PC-3 (cell line): ENCODE results near the gene APOE. TPM values are rescaled to one million over a fixed set of nuclear protein-coding genes. Genes with fewer than 3 reads are reported as not detected.

Source experiments
- ATAC-seq: fragments of 200-7000 bp; cut with Tn5 transposase; 2 replicates; pipeline ENCODE4 v1.9.1; 2020; ENCODE audit warnings: mild to moderate bottlenecking, moderate library complexity
- BruUV-seq: library from RNA; stranded (reverse); fragments of 400-500 nt; replicated peaks from 2 replicates; lab custom pipeline; 2021; lab: Mats Ljungman, UMichigan
- CTCF ChIA-PET: fragments of 300-600 bp; sonication (Branson Sonifier 250); formaldehyde crosslinking; loops from one replicate; lab custom pipeline; 2022; ENCODE audit warnings: antibody characterized with exemption; lab: Charles Lee
- POLR2A ChIA-PET: fragments of 300-600 bp; sonication (Branson Sonifier 250); formaldehyde crosslinking; loops from one replicate; lab custom pipeline; 2022; ENCODE audit warnings: antibody characterized with exemption; ENCODE audit not compliant: unreplicated experiment; lab: Charles Lee
- DNase-seq: peaks from one replicate; pipeline ENCODE4 v3.0.0-alpha.2; 2015
- H2AFZ ChIP-seq: fragments of 300-600 bp; sonication (generic); 2 replicates; pipeline ENCODE4 v1.6.0; 2016; ENCODE audit warnings: antibody characterized with exemption, low read length
- H3F3A ChIP-seq: fragments of 300-600 bp; sonication (generic); one replicate; pipeline ENCODE4 v1.6.0; 2017; ENCODE audit warnings: antibody characterized with exemption, low read length, control low read depth, mild to moderate bottlenecking; ENCODE audit not compliant: unreplicated experiment
- H3K27ac ChIP-seq: fragments of 300-600 bp; sonication (generic); 2 replicates; pipeline ENCODE4 v1.5.1; 2016; ENCODE audit warnings: mild to moderate bottlenecking, low read length
- H3K27me3 ChIP-seq: fragments of 300-600 bp; sonication (generic); 2 replicates; pipeline ENCODE4 v1.6.1; 2016; ENCODE audit warnings: low read length, mixed read lengths
- H3K36me3 ChIP-seq: fragments of 300-600 bp; sonication (generic); 2 replicates; pipeline ENCODE4 v1.6.1; 2016; ENCODE audit warnings: low read depth, mixed run types, low read length, mixed read lengths
- H3K4me1 ChIP-seq: fragments of 300-600 bp; sonication (generic); 2 replicates; pipeline ENCODE4 v1.5.1; 2016; ENCODE audit warnings: low read length; ENCODE audit not compliant: insufficient read depth
- H3K4me2 ChIP-seq: fragments of 300-600 bp; sonication (generic); 2 replicates; pipeline ENCODE4 v1.6.0; 2016; ENCODE audit warnings: low read length
- H3K4me3 ChIP-seq: fragments of 300-600 bp; sonication (generic); 2 replicates; pipeline ENCODE4 v1.5.1; 2016; ENCODE audit warnings: mild to moderate bottlenecking, low read length, mixed read lengths
- H3K79me2 ChIP-seq: fragments of 300-600 bp; sonication (generic); 2 replicates; pipeline ENCODE4 v1.6.1; 2017; ENCODE audit warnings: low read length, mixed read lengths
- H3K9ac ChIP-seq: fragments of 300-600 bp; sonication (generic); 2 replicates; pipeline ENCODE4 v1.6.0; 2016; ENCODE audit warnings: mild to moderate bottlenecking, low read length
- H3K9me2 ChIP-seq: fragments of 300-600 bp; sonication (generic); replicated peaks from 2 replicates; pipeline ENCODE4 v1.6.1; 2016; ENCODE audit warnings: mixed run types, low read length, mixed read lengths
- H3K9me3 ChIP-seq: fragments of 300-600 bp; sonication (generic); 2 replicates; pipeline ENCODE4 v1.6.1; 2016; ENCODE audit warnings: low read length, mixed read lengths
- H4K20me1 ChIP-seq: fragments of 300-600 bp; sonication (generic); 2 replicates; pipeline ENCODE4 v1.6.1; 2016; ENCODE audit warnings: low read length, mixed read lengths
- CTCF ChIP-seq: fragments of 300-600 bp; sonication (generic); conservative IDR thresholded peaks from 2 replicates; pipeline ENCODE4 v1.5.1; 2017; ENCODE audit warnings: antibody characterized with exemption, low read depth, mild to moderate bottlenecking, low read length
- EZH2 ChIP-seq: fragments of 300-600 bp; sonication (generic); IDR thresholded peaks from one replicate; pipeline ENCODE4 v1.6.1; 2017; ENCODE audit warnings: antibody characterized with exemption, mild to moderate bottlenecking, low read length; ENCODE audit not compliant: unreplicated experiment
- EZH2phosphoT487 ChIP-seq: fragments of 300-600 bp; sonication (generic); IDR thresholded peaks from 2 replicates; pipeline ENCODE4 v1.6.1; 2018; ENCODE audit warnings: mild to moderate bottlenecking, antibody characterized with exemption, low read length, borderline replicate concordance
- intact Hi-C: fragments of 100-400 bp; cut with micrococcal nuclease; formaldehyde crosslinking; loops from 2 replicates; pipeline ENCODE4 v1.9.0; 2023
- total RNA-seq: library from RNA; depleted of rRNA; stranded (reverse); fragments of >200 nt; gene quantifications from 2 replicates; pipeline ENCODE4 v1.2.3, GENCODE V29; 2014

The APOE gene
- total RNA-seq, 1 experiment from 2014 or later = 3.6 TPM

- TF ChIP-seq EZH2 (no peak), EZH2phosphoT487 (no peak), CTCF (no peak)
- BruUV-seq = no TSS peak
- H2AFZ ChIP-seq = no peak overlapping the region
- peaks cover 43% of the 10 kb centered on the region for H3K79me2 ChIP-seq
- peaks cover 6% of the 10 kb centered on the region; the same call in 1 of the 2 replicates for H4K20me1 ChIP-seq
- no peaks in the 10 kb centered on the region for H3K9me3 ChIP-seq
- H3K9me2 ChIP-seq = no peaks in the 10 kb centered on the region
- H3F3A ChIP-seq = no peaks in the 10 kb centered on the region
- H3K9ac ChIP-seq = no peak overlapping the region
- peaks cover 23% of the 10 kb centered on the region for H3K36me3 ChIP-seq
- H3K4me3 ChIP-seq = no peak overlapping the region
- ChIA-PET POLR2A (no interaction called here), CTCF (no interaction called here)
- ATAC-seq = no peak
- H3K27me3 ChIP-seq = no peaks in the 10 kb centered on the region
- intact Hi-C loops = loop anchor here (5.0 kb wide), 1 partner anchor 48 kb away; the partner anchor contains the start of gene NECTIN2
- H3K4me2 ChIP-seq = no peak overlapping the region
- peaks cover 12% of the 10 kb centered on the region for H3K4me1 ChIP-seq
- H3K27ac ChIP-seq = no peak overlapping the region
- DNase-seq = no peak
These were observed 10.7 kb upstream of the APOE start for GRCh38 chr19:44894946-44895345.

- ATAC-seq = no peak
- Histone ChIP-seq H3K4me1 (peaks cover 2% of the 10 kb centered on the region; the same call in 1 of the 2 replicates), H3K79me2 (peaks cover 26% of the 10 kb centered on the region), H3K27ac (no peak overlapping the region), H3K4me2 (no peak overlapping the region), H2AFZ (no peak overlapping the region), H3K9ac (no peak overlapping the region), H3K9me3 (no peaks in the 10 kb centered on the region), H3K4me3 (no peak overlapping the region), H4K20me1 (no peaks in the 10 kb centered on the region), H3K27me3 (no peaks in the 10 kb centered on the region), H3K36me3 (peaks cover 17% of the 10 kb centered on the region), H3F3A (no peaks in the 10 kb centered on the region), H3K9me2 (no peaks in the 10 kb centered on the region)
- no peak for DNase-seq
- CTCF ChIA-PET = no interaction called here
- TF ChIP-seq EZH2 (no peak), CTCF (no peak), EZH2phosphoT487 (no peak)
- POLR2A ChIA-PET = no interaction called here
- no TSS peak for BruUV-seq
- intact Hi-C loops = no loop called here
These were observed 7.8 kb upstream of the APOE start for GRCh38 chr19:44897835-44898234.

DNA sequence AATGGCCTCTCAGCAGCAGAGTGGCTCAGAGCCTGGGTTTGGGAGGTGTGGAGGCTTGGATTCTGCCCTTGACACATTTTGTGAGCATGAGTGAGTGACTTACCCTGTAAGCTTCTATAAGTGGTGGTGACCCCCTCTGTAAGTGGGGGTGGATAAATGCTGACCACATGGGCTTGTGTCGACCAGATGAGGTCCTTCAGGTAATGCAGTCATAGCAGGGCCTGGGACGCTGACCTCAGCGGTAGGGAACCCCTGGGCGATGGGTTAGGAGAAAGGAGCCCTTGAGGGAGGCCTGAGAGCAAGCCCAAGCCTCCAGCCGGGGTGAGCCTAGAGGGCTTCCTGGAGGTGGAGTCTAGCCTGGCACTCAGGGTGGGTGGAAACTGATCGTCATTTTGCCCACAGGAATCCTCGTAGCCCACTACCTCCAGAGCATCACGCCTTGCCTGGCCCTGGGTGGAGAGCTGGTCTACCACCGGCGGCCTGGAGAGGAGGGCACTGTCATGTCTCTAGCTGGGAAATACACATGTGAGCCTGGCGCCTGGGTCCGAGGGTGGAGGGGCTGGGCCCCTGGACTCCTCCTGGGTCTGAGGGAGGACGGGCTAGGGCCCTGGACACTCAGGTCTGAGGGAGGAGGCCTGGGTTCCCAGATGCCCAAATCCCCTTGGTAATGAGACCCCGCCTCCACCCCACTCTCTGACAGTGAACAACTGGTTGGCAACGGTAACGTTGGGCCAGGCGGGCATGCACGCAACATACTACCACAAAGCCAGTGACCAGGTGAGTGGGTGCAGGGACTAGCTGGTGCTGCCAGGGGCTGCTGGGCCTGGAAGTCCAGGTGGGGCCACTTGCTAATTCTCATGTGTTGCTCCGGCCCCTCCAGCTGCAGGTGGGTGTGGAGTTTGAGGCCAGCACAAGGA lies 5.0 kb upstream of the APOE start:
- no peaks in the 10 kb centered on the region for H3K27me3 ChIP-seq
- no peak overlapping the region for H3K4me3 ChIP-seq
- intact Hi-C loops = no loop called here
- H3K4me2 ChIP-seq = no peak overlapping the region
- no peaks in the 10 kb centered on the region for H3K9me2 ChIP-seq
- H3F3A ChIP-seq = no peaks in the 10 kb centered on the region
- 0 out of 2 replicates have a peak, but pooled peaks cover 6% of the 10 kb centered on the region for H3K79me2 ChIP-seq
- no peaks in the 10 kb centered on the region for H4K20me1 ChIP-seq
- TF ChIP-seq EZH2phosphoT487 (no peak), CTCF (no peak), EZH2 (no peak)
- no peak for DNase-seq
- POLR2A ChIA-PET = no interaction called here
- CTCF ChIA-PET = no interaction called here
- H3K27ac ChIP-seq = no peak overlapping the region
- H3K4me1 ChIP-seq = no peaks in the 10 kb centered on the region
- H3K9ac ChIP-seq = no peak overlapping the region
- H3K36me3 ChIP-seq = no peaks in the 10 kb centered on the region; the same call in 1 of the 2 replicates
- ATAC-seq = no peak
- H3K9me3 ChIP-seq = no peaks in the 10 kb centered on the region
- H2AFZ ChIP-seq = no peak overlapping the region
- BruUV-seq = no TSS peak
